Activated naive CD8-positive, alpha-beta T cell treated with anti-CD3 and anti-CD28 coated beads, Interleukin-2, amount 10 ng/mL, durations not matched to agents 7 days and 5 days (primary cell): ENCODE measurements around the gene ITGB7. TPM values are rescaled to one million over a fixed set of nuclear protein-coding genes. Genes with fewer than 3 reads are reported as not detected.

ENCODE experiments used
- ATAC-seq: fragments of 150-1000 bp; cut with Tn5 transposase; one replicate; pipeline ENCODE4 v1.10.0; 2021; ENCODE audit warnings: low read depth, moderate library complexity
- POLR2A ChIA-PET: fragments of 350-600 bp; sonication (Branson Sonifier 250); formaldehyde crosslinking; loops from one replicate; lab custom pipeline; 2021; ENCODE audit warnings: antibody characterized with exemption; lab: Charles Lee
- DNase-seq: peaks from one replicate; pipeline ENCODE4 v3.0.0; 2021
- H3K27ac Mint-ChIP-seq: one replicate; pipeline ENCODE4 v1.8.0; 2022; ENCODE audit warnings: mild to moderate bottlenecking, mixed read lengths
- H3K27me3 Mint-ChIP-seq: one replicate; pipeline ENCODE4 v1.8.0; 2022; ENCODE audit warnings: mild to moderate bottlenecking, moderate library complexity, mixed read lengths
- H3K36me3 Mint-ChIP-seq: one replicate; pipeline ENCODE4 v1.8.0; 2021; ENCODE audit warnings: mild to moderate bottlenecking, mixed read lengths
- H3K4me1 Mint-ChIP-seq: one replicate; pipeline ENCODE4 v1.8.0; 2021; ENCODE audit warnings: mixed read lengths
- H3K4me3 Mint-ChIP-seq: one replicate; pipeline ENCODE4 v1.8.0; 2022; ENCODE audit warnings: mild to moderate bottlenecking, moderate library complexity, mixed read lengths
- H3K9me3 Mint-ChIP-seq: one replicate; pipeline ENCODE4 v1.8.0; 2021; ENCODE audit warnings: mixed read lengths
- total RNA-seq, 2 experiments: library from RNA; stranded (reverse); gene quantifications; one replicate each; pipeline ENCODE4 v1.2.3, GENCODE V29; 2021

ITGB7 gene
- total RNA-seq, 2 experiments from 2014 or later, result 415 to 420 TPM

- H3K27ac Mint-ChIP-seq, result peak overlapping the region; percentile 96
- POLR2A ChIA-PET, result interaction anchor here (0.6 to 4.4 kb wide), 22 partner anchors 11 to 289 kb away, joined by 3 to 48 read pairs (median 7); partner anchors contain the start of genes AAAS, CSAD, ESPL1 and MYG1
- H3K36me3 Mint-ChIP-seq, result peaks cover 10% of the 10 kb centered on the region
- H3K27me3 Mint-ChIP-seq, result no peaks in the 10 kb centered on the region
- no peaks in the 10 kb centered on the region for H3K9me3 Mint-ChIP-seq
- DNase-seq (peak; percentile 82), ATAC-seq (peak; percentile 44)
- peak overlapping the region; percentile 89 for H3K4me3 Mint-ChIP-seq
- peaks cover 71% of the 10 kb centered on the region for H3K4me1 Mint-ChIP-seq
Observed at GRCh38 chr12:53219956-53220693, 13.1 kb upstream of the ITGB7 start.

GRCh38 chr12:53219292-53219955 is 12.4 kb upstream of the ITGB7 start:
- POLR2A ChIA-PET, result interaction anchor here (0.5 to 4.4 kb wide), 25 partner anchors 10 to 282 kb away, joined by 3 to 48 read pairs (median 5); partner anchors contain the start of genes AAAS, CSAD, ESPL1 and MYG1
- peak overlapping the region; percentile 87 for H3K27ac Mint-ChIP-seq

GRCh38 chr12:53218551-53219291 is 11.7 kb upstream of the ITGB7 start:
- peak overlapping the region; percentile 87 for H3K27ac Mint-ChIP-seq
- H3K36me3 Mint-ChIP-seq, result peaks cover 20% of the 10 kb centered on the region
- ATAC-seq (no peak), DNase-seq (peak; percentile 36)
- H3K4me3 Mint-ChIP-seq, result peak overlapping the region; percentile 89
- POLR2A ChIA-PET, result interaction anchor here (0.5 to 4.4 kb wide), 19 partner anchors 9 to 161 kb away, joined by 3 to 48 read pairs (median 6); partner anchors contain the start of genes AAAS, CSAD, ESPL1 and SOAT2
- H3K27me3 Mint-ChIP-seq, result no peaks in the 10 kb centered on the region
- H3K4me1 Mint-ChIP-seq, result peaks cover 68% of the 10 kb centered on the region
- no peaks in the 10 kb centered on the region for H3K9me3 Mint-ChIP-seq

More at GRCh38 chr12:53219292-53219955, 12.4 kb upstream of the ITGB7 start:
- Mint-ChIP-seq H3K27me3 (no peaks in the 10 kb centered on the region), H3K4me3 (peak overlapping the region; percentile 89), H3K9me3 (no peaks in the 10 kb centered on the region), H3K4me1 (peaks cover 70% of the 10 kb centered on the region), H3K36me3 (peaks cover 13% of the 10 kb centered on the region)
- ATAC-seq (peak; percentile 6), DNase-seq (peak; percentile 72)

- no peaks in the 10 kb centered on the region for H3K9me3 Mint-ChIP-seq
- POLR2A ChIA-PET, result interaction anchor here (0.8 to 4.4 kb wide), 8 partner anchors 8 to 77 kb away, joined by 3 to 48 read pairs (median 8); partner anchors contain the start of genes CSAD, ESPL1, ITGB7 and PFDN5
- peak overlapping the region; percentile 86 for H3K27ac Mint-ChIP-seq
- peak overlapping the region; percentile 89 for H3K4me3 Mint-ChIP-seq
- H3K27me3 Mint-ChIP-seq, result no peaks in the 10 kb centered on the region
- peak; percentile 38 for DNase-seq
- ATAC-seq, result no peak
- peaks cover 20% of the 10 kb centered on the region for H3K36me3 Mint-ChIP-seq
- H3K4me1 Mint-ChIP-seq, result peaks cover 65% of the 10 kb centered on the region
Observed at GRCh38 chr12:53217931-53218307, 10.9 kb upstream of the ITGB7 start.

- no peak for ATAC-seq
- H3K4me3 Mint-ChIP-seq, result peak overlapping the region; percentile 89
- H3K27ac Mint-ChIP-seq, result peak overlapping the region; percentile 86
- POLR2A ChIA-PET, result interaction anchor here (0.8 to 4.4 kb wide), 9 partner anchors 8 to 78 kb away, joined by 3 to 48 read pairs (median 9); partner anchors contain the start of genes CSAD, ESPL1, ITGB7 and PFDN5
- H3K4me1 Mint-ChIP-seq, result peaks cover 61% of the 10 kb centered on the region
- H3K9me3 Mint-ChIP-seq, result no peaks in the 10 kb centered on the region
- peak; percentile 41 for DNase-seq
- H3K36me3 Mint-ChIP-seq, result peaks cover 23% of the 10 kb centered on the region
- H3K27me3 Mint-ChIP-seq, result no peaks in the 10 kb centered on the region
Observed at GRCh38 chr12:53217051-53217930, 10.2 kb upstream of the ITGB7 start.

- ATAC-seq (no peak), DNase-seq (no peak)
- H3K27me3 Mint-ChIP-seq, result no peaks in the 10 kb centered on the region
- H3K9me3 Mint-ChIP-seq, result no peaks in the 10 kb centered on the region
- H3K27ac Mint-ChIP-seq, result peak overlapping the region; percentile 68
- H3K4me1 Mint-ChIP-seq, result peaks cover 59% of the 10 kb centered on the region
- H3K4me3 Mint-ChIP-seq, result no peak overlapping the region
- peaks cover 23% of the 10 kb centered on the region for H3K36me3 Mint-ChIP-seq
- POLR2A ChIA-PET, result interaction anchor here (0.7 to 4.2 kb wide), 7 partner anchors 20 to 53 kb away, joined by 3 to 45 read pairs (median 5); partner anchors contain the start of genes CSAD, ESPL1 and ZNF740
Observed at GRCh38 chr12:53215497-53215896, 8.4 kb upstream of the ITGB7 start.

- peaks cover 23% of the 10 kb centered on the region for H3K36me3 Mint-ChIP-seq
- POLR2A ChIA-PET, result interaction anchor here (0.7 to 4.2 kb wide), 9 partner anchors 9 to 55 kb away, joined by 3 to 45 read pairs (median 5); partner anchors contain the start of genes CSAD, ESPL1 and ZNF740
- H3K27ac Mint-ChIP-seq, result peak overlapping the region; percentile 65
- no peaks in the 10 kb centered on the region for H3K27me3 Mint-ChIP-seq
- no peak overlapping the region for H3K4me3 Mint-ChIP-seq
- DNase-seq (no peak), ATAC-seq (no peak)
- H3K4me1 Mint-ChIP-seq, result peaks cover 60% of the 10 kb centered on the region
- H3K9me3 Mint-ChIP-seq, result no peaks in the 10 kb centered on the region
Observed at GRCh38 chr12:53214687-53215455, 7.8 kb upstream of the ITGB7 start.

GRCh38 chr12:53214221-53214620 is 7.2 kb upstream of the ITGB7 start:
- H3K4me1 Mint-ChIP-seq, result peaks cover 59% of the 10 kb centered on the region
- POLR2A ChIA-PET, result interaction anchor here (0.7 to 4.2 kb wide), 10 partner anchors 9 to 107 kb away, joined by 3 to 45 read pairs (median 4); partner anchors contain the start of gene ESPL1
- peaks cover 20% of the 10 kb centered on the region for H3K36me3 Mint-ChIP-seq

GRCh38 chr12:53213348-53213747 is 6.3 kb upstream of the ITGB7 start:
- Mint-ChIP-seq H3K27me3 (no peaks in the 10 kb centered on the region), H3K9me3 (no peaks in the 10 kb centered on the region), H3K4me3 (no peak overlapping the region), H3K4me1 (peaks cover 65% of the 10 kb centered on the region), H3K27ac (peak overlapping the region; percentile 53), H3K36me3 (peaks cover 21% of the 10 kb centered on the region)
- POLR2A ChIA-PET, result interaction anchor here (1.0 to 4.2 kb wide), 7 partner anchors 10 to 108 kb away, joined by 3 to 45 read pairs (median 4); partner anchors contain the start of gene ESPL1
- DNase-seq (peak; percentile 90), ATAC-seq (peak; percentile 63)

More at GRCh38 chr12:53214221-53214620, 7.2 kb upstream of the ITGB7 start:
- Mint-ChIP-seq H3K27me3 (no peaks in the 10 kb centered on the region), H3K27ac (no peak overlapping the region), H3K4me3 (no peak overlapping the region), H3K9me3 (no peaks in the 10 kb centered on the region)
- ATAC-seq (no peak), DNase-seq (no peak)

GRCh38 chr12:53212931-53213330 is 5.9 kb upstream of the ITGB7 start:
- Mint-ChIP-seq H3K36me3 (peaks cover 21% of the 10 kb centered on the region), H3K27ac (no peak overlapping the region), H3K4me1 (peaks cover 65% of the 10 kb centered on the region), H3K9me3 (no peaks in the 10 kb centered on the region), H3K27me3 (no peaks in the 10 kb centered on the region), H3K4me3 (no peak overlapping the region)
- no peak for DNase-seq
- ATAC-seq, result no peak
- POLR2A ChIA-PET, result interaction anchor here (1.8 to 4.2 kb wide), 3 partner anchors 38 to 56 kb away, joined by 5 to 45 read pairs (median 13); partner anchors contain the start of gene ESPL1
